H1 (cell line): ENCODE results near the gene WRAP73. TPM values are rescaled to one million over a fixed set of nuclear protein-coding genes. Genes with fewer than 3 reads are reported as not detected.

Experiments
- BCL11A ChIP-seq, 2 experiments: IDR thresholded peaks; one replicate each; pipeline ENCODE4 v1.6.1; 2011; ENCODE audit warnings: low read depth in 2 of 2, low read length in 2 of 2, mild to moderate bottlenecking in 2 of 2
- CBX5 ChIP-seq: fragments of 300-800, 300-1000 bp; sonication (generic); IDR thresholded peaks from 2 replicates; pipeline ENCODE4 v1.7.1; 2016; ENCODE audit warnings: antibody characterized with exemption, low read length, low read depth
- HDAC6 ChIP-seq: IDR thresholded peaks from one replicate; pipeline ENCODE4 v1.7.1; 2012; ENCODE audit warnings: low read depth, mild to moderate bottlenecking, inconsistent platforms, low read length, moderate library complexity
- SIX5 ChIP-seq: IDR thresholded peaks from 2 replicates; pipeline ENCODE4 v1.6.1; 2011; ENCODE audit warnings: mild to moderate bottlenecking, low read depth, low read length
- polyA plus RNA-seq, 7 experiments: library from polyadenylated mRNA; depleted of rRNA in 3 of 7; stranded (reverse) in 5 of 7; unstranded in 2 of 7; fragments of >200 nt in 5 of 7; fragments of 200-250 nt in 2 of 7; gene quantifications; 1 replicate in 5 of 7; 2 replicates in 1 of 7; 4 replicates in 1 of 7; pipeline versions ENCODE4 v1.2.1 to v1.2.3, GENCODE V29; 2011 to 2013; ENCODE audit warnings: missing spikeins in 2 of 7, mixed read lengths in 2 of 7
- total RNA-seq: library from RNA; stranded (reverse); fragmentation: NEBNext Ultra II Directional; extraction: Animal tissue kit (Norgen Biotek cat#: 25700); gene quantifications from 2 replicates; pipeline ENCODE4 v1.2.1, GENCODE V29; 2021
- TF ChIP-seq, protein P1 (sequence below): fragments of 300-600 bp; sonication (generic); IDR thresholded peaks from 2 replicates; pipeline ENCODE4 v1.7.1; 2012; ENCODE audit warnings: low read length, moderate library complexity, mild to moderate bottlenecking, inconsistent platforms; ENCODE audit not compliant: insufficient replicate concordance

The WRAP73 gene
- total and polyA plus RNA-seq, 2 of the 8 experiments (the other 6 are each of a cell fraction or from before 2014, with no cell fraction given): 30.3 to 50.7 TPM

DNA sequence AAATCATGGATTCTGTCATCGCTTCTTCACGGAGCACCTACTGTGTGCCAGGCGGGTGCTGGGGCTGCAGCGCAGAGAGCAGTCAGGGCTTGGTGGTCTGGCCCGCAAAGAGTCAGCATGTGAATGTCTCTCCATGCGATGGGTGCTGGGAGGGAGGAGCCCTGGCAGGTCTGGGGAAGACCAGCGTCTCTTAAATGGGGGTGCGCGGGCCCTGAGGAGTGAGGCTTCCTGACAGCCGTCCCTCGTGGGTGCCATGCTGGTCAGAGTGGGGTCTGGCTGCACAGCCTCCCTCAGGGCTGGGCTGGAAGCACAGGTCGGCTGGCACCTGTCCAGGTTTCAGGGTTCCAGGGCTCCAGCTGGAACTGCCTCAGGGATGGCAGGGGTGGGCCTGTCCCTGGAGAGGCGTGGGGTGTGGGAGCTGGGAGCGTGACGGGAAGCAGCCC, 20.9 kb upstream of the WRAP73 start (continued):
- TF ChIP-seq, protein P1, sequence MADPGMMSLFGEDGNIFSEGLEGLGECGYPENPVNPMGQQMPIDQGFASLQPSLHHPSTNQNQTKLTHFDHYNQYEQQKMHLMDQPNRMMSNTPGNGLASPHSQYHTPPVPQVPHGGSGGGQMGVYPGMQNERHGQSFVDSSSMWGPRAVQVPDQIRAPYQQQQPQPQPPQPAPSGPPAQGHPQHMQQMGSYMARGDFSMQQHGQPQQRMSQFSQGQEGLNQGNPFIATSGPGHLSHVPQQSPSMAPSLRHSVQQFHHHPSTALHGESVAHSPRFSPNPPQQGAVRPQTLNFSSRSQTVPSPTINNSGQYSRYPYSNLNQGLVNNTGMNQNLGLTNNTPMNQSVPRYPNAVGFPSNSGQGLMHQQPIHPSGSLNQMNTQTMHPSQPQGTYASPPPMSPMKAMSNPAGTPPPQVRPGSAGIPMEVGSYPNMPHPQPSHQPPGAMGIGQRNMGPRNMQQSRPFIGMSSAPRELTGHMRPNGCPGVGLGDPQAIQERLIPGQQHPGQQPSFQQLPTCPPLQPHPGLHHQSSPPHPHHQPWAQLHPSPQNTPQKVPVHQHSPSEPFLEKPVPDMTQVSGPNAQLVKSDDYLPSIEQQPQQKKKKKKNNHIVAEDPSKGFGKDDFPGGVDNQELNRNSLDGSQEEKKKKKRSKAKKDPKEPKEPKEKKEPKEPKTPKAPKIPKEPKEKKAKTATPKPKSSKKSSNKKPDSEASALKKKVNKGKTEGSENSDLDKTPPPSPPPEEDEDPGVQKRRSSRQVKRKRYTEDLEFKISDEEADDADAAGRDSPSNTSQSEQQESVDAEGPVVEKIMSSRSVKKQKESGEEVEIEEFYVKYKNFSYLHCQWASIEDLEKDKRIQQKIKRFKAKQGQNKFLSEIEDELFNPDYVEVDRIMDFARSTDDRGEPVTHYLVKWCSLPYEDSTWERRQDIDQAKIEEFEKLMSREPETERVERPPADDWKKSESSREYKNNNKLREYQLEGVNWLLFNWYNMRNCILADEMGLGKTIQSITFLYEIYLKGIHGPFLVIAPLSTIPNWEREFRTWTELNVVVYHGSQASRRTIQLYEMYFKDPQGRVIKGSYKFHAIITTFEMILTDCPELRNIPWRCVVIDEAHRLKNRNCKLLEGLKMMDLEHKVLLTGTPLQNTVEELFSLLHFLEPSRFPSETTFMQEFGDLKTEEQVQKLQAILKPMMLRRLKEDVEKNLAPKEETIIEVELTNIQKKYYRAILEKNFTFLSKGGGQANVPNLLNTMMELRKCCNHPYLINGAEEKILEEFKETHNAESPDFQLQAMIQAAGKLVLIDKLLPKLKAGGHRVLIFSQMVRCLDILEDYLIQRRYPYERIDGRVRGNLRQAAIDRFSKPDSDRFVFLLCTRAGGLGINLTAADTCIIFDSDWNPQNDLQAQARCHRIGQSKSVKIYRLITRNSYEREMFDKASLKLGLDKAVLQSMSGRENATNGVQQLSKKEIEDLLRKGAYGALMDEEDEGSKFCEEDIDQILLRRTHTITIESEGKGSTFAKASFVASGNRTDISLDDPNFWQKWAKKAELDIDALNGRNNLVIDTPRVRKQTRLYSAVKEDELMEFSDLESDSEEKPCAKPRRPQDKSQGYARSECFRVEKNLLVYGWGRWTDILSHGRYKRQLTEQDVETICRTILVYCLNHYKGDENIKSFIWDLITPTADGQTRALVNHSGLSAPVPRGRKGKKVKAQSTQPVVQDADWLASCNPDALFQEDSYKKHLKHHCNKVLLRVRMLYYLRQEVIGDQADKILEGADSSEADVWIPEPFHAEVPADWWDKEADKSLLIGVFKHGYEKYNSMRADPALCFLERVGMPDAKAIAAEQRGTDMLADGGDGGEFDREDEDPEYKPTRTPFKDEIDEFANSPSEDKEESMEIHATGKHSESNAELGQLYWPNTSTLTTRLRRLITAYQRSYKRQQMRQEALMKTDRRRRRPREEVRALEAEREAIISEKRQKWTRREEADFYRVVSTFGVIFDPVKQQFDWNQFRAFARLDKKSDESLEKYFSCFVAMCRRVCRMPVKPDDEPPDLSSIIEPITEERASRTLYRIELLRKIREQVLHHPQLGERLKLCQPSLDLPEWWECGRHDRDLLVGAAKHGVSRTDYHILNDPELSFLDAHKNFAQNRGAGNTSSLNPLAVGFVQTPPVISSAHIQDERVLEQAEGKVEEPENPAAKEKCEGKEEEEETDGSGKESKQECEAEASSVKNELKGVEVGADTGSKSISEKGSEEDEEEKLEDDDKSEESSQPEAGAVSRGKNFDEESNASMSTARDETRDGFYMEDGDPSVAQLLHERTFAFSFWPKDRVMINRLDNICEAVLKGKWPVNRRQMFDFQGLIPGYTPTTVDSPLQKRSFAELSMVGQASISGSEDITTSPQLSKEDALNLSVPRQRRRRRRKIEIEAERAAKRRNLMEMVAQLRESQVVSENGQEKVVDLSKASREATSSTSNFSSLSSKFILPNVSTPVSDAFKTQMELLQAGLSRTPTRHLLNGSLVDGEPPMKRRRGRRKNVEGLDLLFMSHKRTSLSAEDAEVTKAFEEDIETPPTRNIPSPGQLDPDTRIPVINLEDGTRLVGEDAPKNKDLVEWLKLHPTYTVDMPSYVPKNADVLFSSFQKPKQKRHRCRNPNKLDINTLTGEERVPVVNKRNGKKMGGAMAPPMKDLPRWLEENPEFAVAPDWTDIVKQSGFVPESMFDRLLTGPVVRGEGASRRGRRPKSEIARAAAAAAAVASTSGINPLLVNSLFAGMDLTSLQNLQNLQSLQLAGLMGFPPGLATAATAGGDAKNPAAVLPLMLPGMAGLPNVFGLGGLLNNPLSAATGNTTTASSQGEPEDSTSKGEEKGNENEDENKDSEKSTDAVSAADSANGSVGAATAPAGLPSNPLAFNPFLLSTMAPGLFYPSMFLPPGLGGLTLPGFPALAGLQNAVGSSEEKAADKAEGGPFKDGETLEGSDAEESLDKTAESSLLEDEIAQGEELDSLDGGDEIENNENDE: no peak
- no peak for TF ChIP-seq BCL11A (IDR thresholded peaks at IDR 0.05; ENCODE audit: low read depth in 2 of 2, low read length in 2 of 2)
- no peak for TF ChIP-seq CBX5
- TF ChIP-seq HDAC6: no peak
- TF ChIP-seq SIX5: no peak
